ENCODE measurements around the gene MYO18B.

The MYO18B gene

DNA sequence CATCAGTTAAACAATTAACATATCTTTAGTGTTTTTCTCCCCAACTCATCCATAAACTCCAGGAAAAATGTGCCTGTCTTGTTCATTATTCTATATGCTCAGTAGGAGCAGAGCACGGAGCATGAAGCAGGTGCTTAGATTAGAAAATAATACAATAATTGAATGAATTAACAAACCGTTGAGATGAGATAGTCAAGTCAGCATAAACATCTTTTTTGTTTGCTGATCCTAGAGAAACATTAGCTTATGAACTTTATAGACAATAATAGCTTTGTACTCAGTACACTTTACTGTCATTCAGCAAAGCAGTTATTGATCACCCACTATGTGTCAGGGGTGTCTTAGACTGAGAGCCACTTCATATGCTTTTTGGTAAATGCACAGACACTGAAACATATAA lies 322.1 kb downstream of the MYO18B start:
- DNase-seq = no peak

DNA sequence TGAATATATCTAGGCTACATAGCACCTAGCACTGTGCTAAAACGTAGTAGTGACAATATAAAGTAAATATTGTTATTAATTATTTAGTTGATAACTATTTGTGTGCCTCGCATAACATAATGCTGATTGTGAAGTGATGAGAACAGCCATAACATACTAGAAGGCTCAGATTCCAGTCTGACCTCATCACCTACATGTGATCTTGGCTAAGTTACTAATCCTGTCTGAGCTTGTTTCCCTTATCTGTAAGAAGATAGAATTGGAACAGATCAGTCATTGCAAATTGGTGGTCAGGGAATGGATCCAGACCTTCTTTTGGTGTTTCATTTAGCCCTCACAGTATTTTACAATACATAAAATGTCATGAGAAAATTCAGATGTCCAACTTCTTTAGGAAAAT lies 323.9 kb downstream of the MYO18B start:
- no peak for DNase-seq

DNA sequence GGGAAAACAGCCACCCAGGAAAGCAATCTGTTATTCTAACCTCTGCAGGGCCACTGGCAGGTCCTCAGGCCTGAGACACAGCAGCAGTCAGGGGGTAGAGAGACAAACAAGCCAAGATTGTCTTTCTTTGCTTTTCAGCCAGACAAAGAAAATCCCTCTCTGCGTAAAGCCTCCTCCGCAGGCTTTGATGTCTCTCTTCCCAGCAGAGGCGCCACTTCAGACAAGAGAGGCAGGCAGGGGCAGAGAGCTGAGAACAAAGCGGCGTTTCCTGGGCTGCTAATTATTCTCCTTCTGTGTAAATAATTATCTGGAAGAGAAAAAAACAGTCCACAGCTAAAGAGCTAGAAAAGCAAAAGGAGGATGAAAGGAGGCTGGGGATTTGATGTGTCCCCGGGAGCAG lies 324.5 kb downstream of the MYO18B start:
- DNase-seq = no peak

DNA sequence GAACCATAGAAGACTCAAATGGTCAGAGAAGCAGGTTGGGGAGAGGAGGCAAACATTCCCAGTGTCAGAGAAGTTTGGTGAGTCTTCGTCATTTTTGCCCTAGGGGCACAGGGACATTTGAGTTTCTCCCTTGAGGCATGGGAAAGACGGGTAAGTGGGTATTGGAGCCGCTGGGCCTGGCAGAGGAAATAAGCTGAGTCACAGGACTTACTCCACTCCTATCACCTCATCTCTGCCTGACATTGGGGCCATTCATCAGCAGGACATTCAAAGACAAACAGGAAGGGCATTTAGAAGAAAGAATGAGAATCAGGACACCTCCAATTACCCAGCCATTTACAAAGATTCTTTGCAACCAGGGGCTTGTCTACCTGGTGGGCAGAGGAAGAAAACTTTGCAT lies 326.6 kb downstream of the MYO18B start:
- DNase-seq = no peak

DNA sequence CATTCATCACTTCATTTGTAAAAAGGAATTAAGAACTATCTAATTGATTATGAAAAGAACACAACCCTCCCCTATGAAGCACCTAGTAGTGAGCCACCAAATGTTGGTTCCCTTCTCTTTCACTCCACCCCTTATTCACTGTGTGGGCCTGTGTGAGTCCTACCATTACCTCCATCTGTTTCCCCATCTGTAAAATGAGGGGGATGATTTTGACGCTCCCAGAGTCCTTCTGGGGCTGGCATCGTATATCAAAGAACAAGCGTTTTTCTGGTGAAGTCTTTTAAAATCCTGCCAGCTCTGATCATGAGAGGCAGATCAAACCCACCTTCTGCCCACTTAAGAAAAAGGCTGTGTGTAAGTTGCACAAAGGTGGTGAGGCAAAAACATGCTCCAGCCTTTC lies 330.6 kb downstream of the MYO18B start:
- DNase-seq = no peak

DNA sequence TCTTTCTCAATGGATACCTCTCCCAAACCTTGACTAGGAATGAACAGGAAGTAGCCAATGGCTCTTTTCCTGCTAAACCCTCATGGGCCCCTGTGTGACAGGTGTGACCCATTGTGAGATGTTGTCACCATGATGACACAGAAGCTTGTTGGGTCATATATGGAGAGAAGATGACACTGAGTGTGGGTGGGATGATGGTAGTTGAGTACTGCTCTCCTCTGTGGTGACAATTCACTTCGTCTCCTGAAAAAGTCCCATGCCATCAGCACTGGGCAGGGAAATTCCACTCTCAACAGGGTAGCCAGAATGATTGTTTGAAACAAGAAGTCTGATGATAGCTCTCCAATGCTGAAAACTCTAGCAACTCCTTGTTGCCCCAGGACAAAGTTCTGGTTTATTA lies 333.3 kb downstream of the MYO18B start:
- DNase-seq = peak; percentile 18

DNA sequence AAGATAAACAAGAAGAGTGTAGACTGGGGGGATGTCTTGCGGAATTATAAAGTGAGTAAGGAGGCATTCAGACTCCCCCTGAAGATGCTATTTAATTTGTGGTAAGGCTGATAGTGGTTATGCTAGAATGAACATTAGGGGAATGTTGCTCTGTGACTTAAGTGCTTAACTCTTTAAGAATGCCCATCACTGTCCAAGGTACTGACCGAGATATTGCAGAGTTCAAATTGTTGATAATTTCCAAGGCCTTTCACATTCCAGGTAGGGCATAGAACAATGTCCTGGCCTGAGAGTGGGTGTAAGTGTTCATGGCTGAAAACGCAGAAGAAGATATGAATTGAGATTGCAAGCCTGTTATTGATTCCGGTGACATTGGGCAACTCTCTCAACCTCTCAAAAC lies 337.0 kb downstream of the MYO18B start:
- no peak for DNase-seq

All from suppressor macrophage treated with lipopolysaccharide for 4 hours (primary cell).